CD4-positive, CD25-positive, alpha-beta regulatory T cell (primary cell): ENCODE results near the gene CALML3. TPM values are rescaled to one million over a fixed set of nuclear protein-coding genes. Genes with fewer than 3 reads are reported as not detected.
A peak's percentile ranks its signal among the peaks of the same experiment; 100 is the strongest.

Source experiments
- ATAC-seq, 2 donors: fragments of 150-1000 bp; cut with Tn5 transposase; one replicate each; pipeline ENCODE4 v1.10.0; 2021; ENCODE audit warnings: low read depth in 2 of 2, moderate number of reproducible peaks in 2 of 2, moderate library complexity in 1 of 2
- DNase-seq, 3 donors: peaks; one replicate each; pipeline versions ENCODE4 v3.0.0 to v3.0.0-alpha.2; 2012 to 2022; ENCODE audit warnings: mixed read lengths in 1 of 3
- H3K27ac ChIP-seq: one replicate; pipeline ENCODE4 v1.7.0; 2013; ENCODE audit warnings: mild to moderate bottlenecking, low read length; ENCODE audit not compliant: insufficient read depth, poor library complexity, severe bottlenecking
- H3K27me3 ChIP-seq: one replicate; pipeline ENCODE4 v1.7.0; 2013; ENCODE audit warnings: low read length; ENCODE audit not compliant: control insufficient read depth, insufficient read depth
- H3K36me3 ChIP-seq: one replicate; pipeline ENCODE4 v1.7.0; 2013; ENCODE audit warnings: mild to moderate bottlenecking, low read length, moderate library complexity; ENCODE audit not compliant: control insufficient read depth, insufficient read depth
- H3K4me1 ChIP-seq: 2 replicates; pipeline ENCODE4 v1.7.0; 2013; ENCODE audit warnings: mild to moderate bottlenecking, low read length; ENCODE audit not compliant: insufficient read depth, control insufficient read depth, poor library complexity, severe bottlenecking
- H3K4me3 ChIP-seq: one replicate; pipeline ENCODE4 v1.7.0; 2013; ENCODE audit warnings: low read depth, mild to moderate bottlenecking, low read length, moderate library complexity
- H3K9me3 ChIP-seq, 2 experiments: 1 replicate in 1 of 2; 2 replicates in 1 of 2; pipeline ENCODE4 v1.7.0; 2013; ENCODE audit warnings: low read length in 2 of 2, mild to moderate bottlenecking in 1 of 2, moderate library complexity in 1 of 2; ENCODE audit not compliant: control insufficient read depth in 2 of 2
- H3K27ac Mint-ChIP-seq, 3 donors: one replicate each; pipeline ENCODE4 v1.8.0; 2020 to 2022; ENCODE audit warnings: mild to moderate bottlenecking in 3 of 3, mixed read lengths in 3 of 3, moderate library complexity in 2 of 3
- H3K27me3 Mint-ChIP-seq: one replicate; pipeline ENCODE4 v1.8.0; 2022; ENCODE audit warnings: mild to moderate bottlenecking, mixed read lengths
- H3K36me3 Mint-ChIP-seq: one replicate; pipeline ENCODE4 v1.8.0; 2020; ENCODE audit warnings: mixed read lengths
- H3K4me1 Mint-ChIP-seq, 4 donors: one replicate each; pipeline ENCODE4 v1.8.0; 2020 to 2022; ENCODE audit warnings: mixed read lengths in 4 of 4, mild to moderate bottlenecking in 1 of 4
- H3K4me3 Mint-ChIP-seq, 4 donors: one replicate each; pipeline ENCODE4 v1.8.0; 2020 to 2022; ENCODE audit warnings: mild to moderate bottlenecking in 4 of 4, mixed read lengths in 4 of 4, moderate library complexity in 3 of 4
- H3K9me3 Mint-ChIP-seq, 7 donors: one replicate each; pipeline ENCODE4 v1.8.0; 2020 to 2022; ENCODE audit warnings: mixed read lengths in 7 of 7, mild to moderate bottlenecking in 3 of 7, moderate library complexity in 2 of 7
- polyA plus RNA-seq, 4 donors: library from polyadenylated mRNA; unstranded; fragments of 300-500 nt; fragmentation: Illumina TruSeq; gene quantifications; one replicate each; pipeline ENCODE4 v1.2.3, GENCODE V29; 2021
- total RNA-seq: library from RNA; stranded (reverse); gene quantifications from one replicate; pipeline ENCODE4 v1.2.3, GENCODE V29; 2022

Gene CALML3
- total and polyA plus RNA-seq, 5 donors from 2014 or later: not detected

- no peaks in the 10 kb centered on the region for H3K36me3 Mint-ChIP-seq
- no peak overlapping the region for H3K4me3 Mint-ChIP-seq
- DNase-seq (no peak), ATAC-seq (no peak)
- Histone ChIP-seq H3K9me3 (no peaks in the 10 kb centered on the region), H3K27ac (no peak overlapping the region), H3K4me1 (no peaks in the 10 kb centered on the region), H3K4me3 (no peak overlapping the region), H3K36me3 (no peaks in the 10 kb centered on the region), H3K27me3 (no peaks in the 10 kb centered on the region)
- peaks cover 7% of the 10 kb centered on the region for H3K27me3 Mint-ChIP-seq
- no peaks in the 10 kb centered on the region for H3K9me3 Mint-ChIP-seq
- H3K27ac Mint-ChIP-seq: peak overlapping the region in 1 of 3 donors; percentile 27
- no peaks in the 10 kb centered on the region for H3K4me1 Mint-ChIP-seq
Measured at GRCh38 chr10:5500162-5500670, 24.5 kb upstream of the CALML3 start.

- H3K27ac Mint-ChIP-seq: no peak overlapping the region
Measured at GRCh38 chr10:5500910-5501309, 23.9 kb upstream of the CALML3 start.

GRCh38 chr10:5502061-5502521 lies 22.7 kb upstream of the CALML3 start:
- H3K9me3 Mint-ChIP-seq: no peaks in the 10 kb centered on the region
- H3K27me3 Mint-ChIP-seq: peaks cover 10% of the 10 kb centered on the region
- H3K27ac Mint-ChIP-seq: peak overlapping the region in 1 of 3 donors; percentile 9
- Histone ChIP-seq H3K27me3 (no peaks in the 10 kb centered on the region), H3K9me3 (no peaks in the 10 kb centered on the region), H3K36me3 (no peaks in the 10 kb centered on the region), H3K4me3 (no peak overlapping the region), H3K4me1 (no peaks in the 10 kb centered on the region), H3K27ac (no peak overlapping the region)
- DNase-seq (no peak), ATAC-seq (no peak)
- no peak overlapping the region for H3K4me3 Mint-ChIP-seq
- H3K4me1 Mint-ChIP-seq: no peaks in the 10 kb centered on the region
- no peaks in the 10 kb centered on the region for H3K36me3 Mint-ChIP-seq

More at GRCh38 chr10:5500910-5501309, 23.9 kb upstream of the CALML3 start:
- Histone ChIP-seq H3K27ac (no peak overlapping the region), H3K36me3 (no peaks in the 10 kb centered on the region), H3K4me3 (no peak overlapping the region), H3K9me3 (no peaks in the 10 kb centered on the region), H3K27me3 (no peaks in the 10 kb centered on the region), H3K4me1 (no peaks in the 10 kb centered on the region)
- H3K36me3 Mint-ChIP-seq: no peaks in the 10 kb centered on the region
- H3K27me3 Mint-ChIP-seq: peaks cover 10% of the 10 kb centered on the region
- ATAC-seq: no peak
- DNase-seq: no peak
- no peaks in the 10 kb centered on the region for H3K9me3 Mint-ChIP-seq
- no peaks in the 10 kb centered on the region for H3K4me1 Mint-ChIP-seq
- H3K4me3 Mint-ChIP-seq: no peak overlapping the region

GRCh38 chr10:5502571-5503476 lies 21.9 kb upstream of the CALML3 start:
- H3K4me3 ChIP-seq: no peak overlapping the region
- no peaks in the 10 kb centered on the region for H3K9me3 Mint-ChIP-seq
- H3K4me1 ChIP-seq: no peaks in the 10 kb centered on the region
- H3K9me3 ChIP-seq: no peaks in the 10 kb centered on the region
- peaks cover 10% of the 10 kb centered on the region for H3K27me3 Mint-ChIP-seq
- no peaks in the 10 kb centered on the region for H3K4me1 Mint-ChIP-seq
- no peaks in the 10 kb centered on the region for H3K36me3 Mint-ChIP-seq
- no peak for ATAC-seq
- H3K27ac Mint-ChIP-seq: no peak overlapping the region
- no peak overlapping the region for H3K4me3 Mint-ChIP-seq
- H3K27ac ChIP-seq: no peak overlapping the region
- DNase-seq: no peak
- no peaks in the 10 kb centered on the region for H3K36me3 ChIP-seq
- H3K27me3 ChIP-seq: no peaks in the 10 kb centered on the region

- H3K27me3 ChIP-seq: no peaks in the 10 kb centered on the region
- H3K4me3 ChIP-seq: no peak overlapping the region
- no peaks in the 10 kb centered on the region for H3K9me3 Mint-ChIP-seq
- H3K9me3 ChIP-seq: no peaks in the 10 kb centered on the region
- H3K27ac Mint-ChIP-seq: no peak overlapping the region
- no peak overlapping the region for H3K27ac ChIP-seq
- ATAC-seq: no peak
- DNase-seq: no peak
- H3K27me3 Mint-ChIP-seq: peaks cover 10% of the 10 kb centered on the region
- H3K4me1 Mint-ChIP-seq: no peaks in the 10 kb centered on the region
- H3K36me3 ChIP-seq: no peaks in the 10 kb centered on the region
- no peaks in the 10 kb centered on the region for H3K36me3 Mint-ChIP-seq
- no peak overlapping the region for H3K4me3 Mint-ChIP-seq
- H3K4me1 ChIP-seq: no peaks in the 10 kb centered on the region
Measured at GRCh38 chr10:5503477-5503835, 21.3 kb upstream of the CALML3 start.

GRCh38 chr10:5504146-5505072 lies 20.4 kb upstream of the CALML3 start:
- H3K36me3 Mint-ChIP-seq: no peaks in the 10 kb centered on the region
- no peak overlapping the region for H3K27ac Mint-ChIP-seq
- ATAC-seq (no peak), DNase-seq (no peak)
- no peaks in the 10 kb centered on the region for H3K9me3 ChIP-seq
- H3K27ac ChIP-seq: no peak overlapping the region
- H3K4me1 ChIP-seq: no peaks in the 10 kb centered on the region
- no peaks in the 10 kb centered on the region for H3K4me1 Mint-ChIP-seq
- H3K9me3 Mint-ChIP-seq: no peaks in the 10 kb centered on the region
- H3K4me3 ChIP-seq: no peak overlapping the region
- no peaks in the 10 kb centered on the region for H3K27me3 ChIP-seq
- H3K36me3 ChIP-seq: no peaks in the 10 kb centered on the region
- H3K27me3 Mint-ChIP-seq: peaks cover 14% of the 10 kb centered on the region
- H3K4me3 Mint-ChIP-seq: no peak overlapping the region

- H3K4me3 ChIP-seq: no peak overlapping the region
- H3K27ac ChIP-seq: no peak overlapping the region
- no peak for ATAC-seq
- H3K9me3 ChIP-seq: no peaks in the 10 kb centered on the region
- no peaks in the 10 kb centered on the region for H3K36me3 Mint-ChIP-seq
- no peaks in the 10 kb centered on the region for H3K4me1 ChIP-seq
- peak overlapping the region in 1 of 3 donors; percentile 59 for H3K27ac Mint-ChIP-seq
- no peaks in the 10 kb centered on the region for H3K27me3 ChIP-seq
- no peaks in the 10 kb centered on the region for H3K9me3 Mint-ChIP-seq
- H3K36me3 ChIP-seq: no peaks in the 10 kb centered on the region
- peaks cover 18% of the 10 kb centered on the region for H3K27me3 Mint-ChIP-seq
- H3K4me1 Mint-ChIP-seq: no peaks in the 10 kb centered on the region
- H3K4me3 Mint-ChIP-seq: no peak overlapping the region
- DNase-seq: no peak
Measured at GRCh38 chr10:5506246-5506645, 18.5 kb upstream of the CALML3 start.
